T-helper 17 cell (primary cell): ENCODE results near the gene MSH3. TPM values are rescaled to one million over a fixed set of nuclear protein-coding genes. Genes with fewer than 3 reads are reported as not detected.
"Not testable (repeated sequence)": the region's sequence is repeated elsewhere in the genome, so short reads cannot be mapped to it uniquely, and the experiment has no call there.

Experiments
- ATAC-seq: fragments of 150-1000 bp; cut with Tn5 transposase; 2 replicates; pipeline ENCODE4 v1.10.0; 2021; ENCODE audit warnings: mild to moderate bottlenecking, moderate library complexity
- DNase-seq, 3 donors: peaks; one replicate each; pipeline versions ENCODE4 v3.0.0 to v3.0.0-alpha.2; 2020 to 2021
- H3K9me3 ChIP-seq: one replicate; pipeline ENCODE4 v1.7.0; 2013; ENCODE audit warnings: low read length, mild to moderate bottlenecking; ENCODE audit not compliant: control insufficient read depth, poor library complexity, severe bottlenecking
- H3K27ac Mint-ChIP-seq: one replicate; pipeline ENCODE4 v1.8.0; 2022; ENCODE audit warnings: mild to moderate bottlenecking, moderate library complexity, mixed read lengths
- H3K27me3 Mint-ChIP-seq: one replicate; pipeline ENCODE4 v1.8.0; 2022; ENCODE audit warnings: mixed read lengths
- H3K36me3 Mint-ChIP-seq: one replicate; pipeline ENCODE4 v1.8.0; 2022; ENCODE audit warnings: low read depth, mixed read lengths
- H3K4me1 Mint-ChIP-seq: one replicate; pipeline ENCODE4 v1.8.0; 2022; ENCODE audit warnings: mild to moderate bottlenecking, mixed read lengths
- H3K4me3 Mint-ChIP-seq: one replicate; pipeline ENCODE4 v1.8.0; 2022; ENCODE audit warnings: mild to moderate bottlenecking, moderate library complexity, mixed read lengths
- total RNA-seq, 4 donors: library from RNA in 2 of 4; stranded (reverse) in 2 of 4; gene quantifications; one replicate each; pipeline ENCODE4 v1.2.3 and lab custom pipeline; 2022 to 2026

The MSH3 gene
- total RNA-seq, 2 donors from 2014 or later = 12.6 to 17.2 TPM

- Mint-ChIP-seq H3K27me3 (no peaks in the 10 kb centered on the region), H3K36me3 (peaks cover 11% of the 10 kb centered on the region), H3K4me3 (no peak overlapping the region), H3K4me1 (no peaks in the 10 kb centered on the region), H3K27ac (no peak overlapping the region)
- no peak for ATAC-seq
- DNase-seq = no peak
- H3K9me3 ChIP-seq = no peaks in the 10 kb centered on the region
These were observed 150.6 kb downstream of the MSH3 start for GRCh38 chr5:80805038-80805437.

- ATAC-seq (no peak), DNase-seq (no peak)
- Mint-ChIP-seq H3K27ac (no peak overlapping the region), H3K27me3 (no peaks in the 10 kb centered on the region), H3K4me1 (no peaks in the 10 kb centered on the region), H3K36me3 (peaks cover 6% of the 10 kb centered on the region), H3K4me3 (no peak overlapping the region)
- no peaks in the 10 kb centered on the region for H3K9me3 ChIP-seq
These were observed 152.5 kb downstream of the MSH3 start for GRCh38 chr5:80806929-80807328.

GRCh38 chr5:80809451-80809850 is 155.0 kb downstream of the MSH3 start:
- DNase-seq (no peak), ATAC-seq (no peak)
- Mint-ChIP-seq H3K27me3 (no peaks in the 10 kb centered on the region), H3K4me1 (no peaks in the 10 kb centered on the region), H3K4me3 (no peak overlapping the region), H3K36me3 (peaks cover 2% of the 10 kb centered on the region), H3K27ac (no peak overlapping the region)
- H3K9me3 ChIP-seq = no peaks in the 10 kb centered on the region

- Mint-ChIP-seq H3K27ac (no peak overlapping the region), H3K4me3 (no peak overlapping the region), H3K27me3 (no peaks in the 10 kb centered on the region), H3K36me3 (peaks cover 2% of the 10 kb centered on the region), H3K4me1 (no peaks in the 10 kb centered on the region)
- H3K9me3 ChIP-seq = no peaks in the 10 kb centered on the region
- no peak for ATAC-seq
- no peak for DNase-seq
These were observed 156.0 kb downstream of the MSH3 start for GRCh38 chr5:80810425-80810824.

GRCh38 chr5:80816590-80816989 is 162.1 kb downstream of the MSH3 start:
- Mint-ChIP-seq H3K36me3 (peaks cover 6% of the 10 kb centered on the region), H3K27ac (no peak overlapping the region), H3K27me3 (no peaks in the 10 kb centered on the region), H3K4me3 (no peak overlapping the region), H3K4me1 (no peaks in the 10 kb centered on the region)
- DNase-seq (no peak), ATAC-seq (no peak)
- no peaks in the 10 kb centered on the region for H3K9me3 ChIP-seq

GRCh38 chr5:80820685-80821084 is 166.2 kb downstream of the MSH3 start:
- Mint-ChIP-seq H3K4me3 (no peak overlapping the region), H3K36me3 (peaks cover 11% of the 10 kb centered on the region), H3K27ac (no peak overlapping the region), H3K27me3 (no peaks in the 10 kb centered on the region), H3K4me1 (no peaks in the 10 kb centered on the region)
- ATAC-seq (no peak), DNase-seq (no peak)
- H3K9me3 ChIP-seq = no peaks in the 10 kb centered on the region

GRCh38 chr5:80822640-80823039 is 168.2 kb downstream of the MSH3 start:
- ATAC-seq (no peak), DNase-seq (no peak)
- no peaks in the 10 kb centered on the region for H3K4me1 Mint-ChIP-seq
- H3K4me3 Mint-ChIP-seq = no peak overlapping the region
- no peak overlapping the region for H3K27ac Mint-ChIP-seq
- no peaks in the 10 kb centered on the region for H3K27me3 Mint-ChIP-seq
- peaks cover 5% of the 10 kb centered on the region for H3K36me3 Mint-ChIP-seq
- no peaks in the 10 kb centered on the region for H3K9me3 ChIP-seq

GRCh38 chr5:80824159-80824558 is 169.7 kb downstream of the MSH3 start:
- H3K36me3 Mint-ChIP-seq, DNase-seq, H3K4me1 Mint-ChIP-seq, H3K9me3 ChIP-seq, H3K27me3 Mint-ChIP-seq, H3K4me3 Mint-ChIP-seq, H3K27ac Mint-ChIP-seq, ATAC-seq: not testable (repeated sequence)

GRCh38 chr5:80825786-80826460 is 171.5 kb downstream of the MSH3 start:
- Mint-ChIP-seq H3K27me3 (no peaks in the 10 kb centered on the region), H3K27ac (no peak overlapping the region), H3K4me3 (no peak overlapping the region), H3K36me3 (peaks cover 5% of the 10 kb centered on the region), H3K4me1 (no peaks in the 10 kb centered on the region)
- no peak for ATAC-seq
- no peaks in the 10 kb centered on the region for H3K9me3 ChIP-seq
- DNase-seq = no peak

GRCh38 chr5:80834710-80835109 is 180.3 kb downstream of the MSH3 start:
- no peak overlapping the region for H3K27ac Mint-ChIP-seq
- peaks cover 4% of the 10 kb centered on the region for H3K36me3 Mint-ChIP-seq
- no peak overlapping the region for H3K4me3 Mint-ChIP-seq
- DNase-seq (no peak), ATAC-seq (no peak)
- no peaks in the 10 kb centered on the region for H3K9me3 ChIP-seq
- H3K4me1 Mint-ChIP-seq = peaks cover 3% of the 10 kb centered on the region
- no peaks in the 10 kb centered on the region for H3K27me3 Mint-ChIP-seq

GRCh38 chr5:80835128-80835527 is 180.7 kb downstream of the MSH3 start:
- no peak overlapping the region for H3K4me3 Mint-ChIP-seq
- H3K9me3 ChIP-seq = no peaks in the 10 kb centered on the region
- ATAC-seq (no peak), DNase-seq (no peak)
- H3K27me3 Mint-ChIP-seq = no peaks in the 10 kb centered on the region
- H3K4me1 Mint-ChIP-seq = peaks cover 3% of the 10 kb centered on the region
- H3K36me3 Mint-ChIP-seq = peaks cover 4% of the 10 kb centered on the region
- no peak overlapping the region for H3K27ac Mint-ChIP-seq

- DNase-seq (no peak), ATAC-seq (no peak)
- Mint-ChIP-seq H3K36me3 (peaks cover 4% of the 10 kb centered on the region), H3K27me3 (no peaks in the 10 kb centered on the region), H3K4me3 (no peak overlapping the region), H3K4me1 (peaks cover 3% of the 10 kb centered on the region), H3K27ac (no peak overlapping the region)
- no peaks in the 10 kb centered on the region for H3K9me3 ChIP-seq
These were observed 183.2 kb downstream of the MSH3 start for GRCh38 chr5:80837679-80838078.

GRCh38 chr5:80841026-80841797 is 186.8 kb downstream of the MSH3 start:
- DNase-seq, H3K36me3 Mint-ChIP-seq, ATAC-seq, H3K27me3 Mint-ChIP-seq, H3K4me3 Mint-ChIP-seq, H3K4me1 Mint-ChIP-seq, H3K27ac Mint-ChIP-seq, H3K9me3 ChIP-seq: not testable (repeated sequence)

- not testable (repeated sequence) for H3K36me3 Mint-ChIP-seq, DNase-seq, H3K4me1 Mint-ChIP-seq, ATAC-seq, H3K9me3 ChIP-seq, H3K4me3 Mint-ChIP-seq, H3K27me3 Mint-ChIP-seq, H3K27ac Mint-ChIP-seq
These were observed 192.0 kb downstream of the MSH3 start for GRCh38 chr5:80846422-80846821.
